ENCODE measurements around the gene ABCC3.
A peak's percentile ranks its signal among the peaks of the same experiment; 100 is the strongest.
"Not testable (repeated sequence)": the region's sequence is repeated elsewhere in the genome, so short reads cannot be mapped to it uniquely, and the experiment has no call there.

Gene ABCC3

GRCh38 chr17:50712641-50713040 is 78.0 kb downstream of the ABCC3 start:
- no peak for DNase-seq

- peak; percentile 15 for DNase-seq
These were observed 80.8 kb downstream of the ABCC3 start for GRCh38 chr17:50715471-50715870.

- peak; percentile 95 for DNase-seq
These were observed 84.7 kb downstream of the ABCC3 start, which contains the start of gene LUC7L3 for GRCh38 chr17:50719144-50719923. TSS of gene LUC7L3 (plus strand) at chr17:50719603. CDS start at chr17:50719733, 130 bp downstream.

- DNase-seq: no peak
These were observed 85.5 kb downstream of the ABCC3 start for GRCh38 chr17:50719924-50720794.

GRCh38 chr17:50721194-50722010 is 86.7 kb downstream of the ABCC3 start:
- no peak for DNase-seq

GRCh38 chr17:50722746-50723145 is 88.1 kb downstream of the ABCC3 start:
- DNase-seq: no peak

- DNase-seq: not testable (repeated sequence)
These were observed 89.9 kb downstream of the ABCC3 start for GRCh38 chr17:50724622-50725021.

GRCh38 chr17:50725769-50726655 is 91.3 kb downstream of the ABCC3 start:
- no peak for DNase-seq

GRCh38 chr17:50728112-50728429 is 93.4 kb downstream of the ABCC3 start:
- DNase-seq: no peak

- DNase-seq: no peak
These were observed 94.4 kb downstream of the ABCC3 start for GRCh38 chr17:50728881-50729765.

- no peak for DNase-seq
These were observed 97.1 kb downstream of the ABCC3 start for GRCh38 chr17:50731575-50732460.

- no peak for DNase-seq
These were observed 100.6 kb downstream of the ABCC3 start for GRCh38 chr17:50735287-50735686.

- no peak for DNase-seq
These were observed 102.5 kb downstream of the ABCC3 start for GRCh38 chr17:50737118-50737698.

- no peak for DNase-seq
These were observed 104.4 kb downstream of the ABCC3 start for GRCh38 chr17:50739098-50739497.
